ENCODE measurements around the gene ASCC3.

The ASCC3 gene

DNA sequence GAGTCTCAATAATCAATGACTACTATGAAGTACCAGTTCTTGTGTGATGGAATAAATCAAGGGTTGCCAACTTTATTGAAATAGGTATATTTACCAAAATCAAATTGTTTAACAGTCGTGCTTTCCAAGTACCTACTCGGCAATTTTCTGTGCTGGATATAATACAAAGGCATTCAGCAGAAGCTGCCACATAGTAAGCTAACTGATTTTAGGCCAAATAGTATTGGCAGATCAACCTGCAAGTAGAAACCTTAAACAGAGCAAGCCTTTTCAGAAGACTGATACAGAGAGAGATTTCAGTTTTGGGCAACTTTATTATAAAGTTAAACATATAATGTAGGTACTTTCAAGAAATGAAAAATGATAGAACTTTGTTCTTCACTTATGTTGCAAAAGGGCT is 174.6 kb downstream of the ASCC3 start:
- no peaks in the 10 kb centered on the region for H3K27me3 Mint-ChIP-seq (ENCODE audit: low read depth)
- DNase-seq (ENCODE audit: low spot score), result no peak
- no peak overlapping the region for H3K4me3 Mint-ChIP-seq
- peaks cover 10% of the 10 kb centered on the region for H3K9me3 Mint-ChIP-seq
- no peak overlapping the region for H3K27ac Mint-ChIP-seq
- no peaks in the 10 kb centered on the region for H3K4me1 Mint-ChIP-seq (ENCODE audit: low read depth)
- peaks cover 12% of the 10 kb centered on the region for H3K36me3 Mint-ChIP-seq (ENCODE audit: low read depth)

GRCh38 chr6:100704961-100705360 is 176.2 kb downstream of the ASCC3 start:
- Mint-ChIP-seq H3K27ac (no peak overlapping the region), H3K36me3 (ENCODE audit: low read depth) (peaks cover 21% of the 10 kb centered on the region), H3K4me3 (no peak overlapping the region), H3K9me3 (peaks cover 15% of the 10 kb centered on the region), H3K4me1 (ENCODE audit: low read depth) (no peaks in the 10 kb centered on the region), H3K27me3 (ENCODE audit: low read depth) (no peaks in the 10 kb centered on the region)
- DNase-seq (ENCODE audit: low spot score), result no peak

GRCh38 chr6:100701728-100702127 is 179.4 kb downstream of the ASCC3 start:
- Mint-ChIP-seq H3K36me3 (ENCODE audit: low read depth) (peaks cover 30% of the 10 kb centered on the region), H3K9me3 (peaks cover 24% of the 10 kb centered on the region), H3K4me1 (ENCODE audit: low read depth) (no peaks in the 10 kb centered on the region), H3K27ac (no peak overlapping the region), H3K4me3 (no peak overlapping the region), H3K27me3 (ENCODE audit: low read depth) (no peaks in the 10 kb centered on the region)
- DNase-seq (ENCODE audit: low spot score), result no peak

DNA sequence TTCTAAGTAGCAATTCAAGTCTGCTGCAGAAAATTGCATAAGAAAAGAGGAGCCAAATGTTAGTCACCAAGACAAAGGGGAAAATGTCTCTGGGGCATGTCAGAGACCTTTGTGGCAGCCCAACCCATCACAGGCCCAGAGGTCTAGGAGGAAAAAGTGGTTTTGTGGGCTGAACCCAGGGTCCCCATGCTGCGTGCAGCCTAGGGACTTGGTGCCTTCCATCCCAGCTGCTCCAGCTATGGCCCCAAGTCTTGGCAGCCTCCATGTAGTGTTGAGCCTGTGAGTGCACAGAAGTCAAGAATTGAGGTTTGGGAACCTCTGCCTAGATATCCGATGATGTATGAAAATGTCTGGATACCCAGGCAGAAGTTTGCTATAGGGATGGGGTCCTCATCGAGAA is 181.1 kb downstream of the ASCC3 start:
- no peaks in the 10 kb centered on the region for H3K27me3 Mint-ChIP-seq (ENCODE audit: low read depth)
- peaks cover 30% of the 10 kb centered on the region for H3K36me3 Mint-ChIP-seq (ENCODE audit: low read depth)
- no peak overlapping the region for H3K27ac Mint-ChIP-seq
- no peak overlapping the region for H3K4me3 Mint-ChIP-seq
- DNase-seq (ENCODE audit: low spot score), result no peak
- H3K4me1 Mint-ChIP-seq (ENCODE audit: low read depth), result no peaks in the 10 kb centered on the region
- peaks cover 24% of the 10 kb centered on the region for H3K9me3 Mint-ChIP-seq

DNA sequence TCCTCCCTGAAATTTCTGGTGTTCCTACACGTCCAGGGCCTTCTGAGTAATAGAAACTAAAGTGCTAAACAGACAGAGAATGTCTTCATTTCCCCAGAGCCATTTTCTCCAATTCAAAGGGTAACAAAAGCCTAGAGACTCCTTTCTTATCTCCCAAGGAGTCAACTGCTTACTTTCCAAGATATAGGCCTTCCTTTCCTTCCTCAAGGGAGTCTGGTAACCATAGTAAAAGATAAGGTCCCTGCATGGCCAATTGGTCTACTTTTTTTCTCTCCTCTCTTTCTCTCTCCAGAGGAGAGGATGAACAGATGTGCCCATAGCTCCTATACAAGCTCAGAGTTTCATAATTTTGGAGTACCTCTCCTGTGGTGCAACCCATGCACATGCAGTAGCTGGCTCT is 185.7 kb downstream of the ASCC3 start:
- no peaks in the 10 kb centered on the region for H3K27me3 Mint-ChIP-seq (ENCODE audit: low read depth)
- H3K9me3 Mint-ChIP-seq, result peaks cover 9% of the 10 kb centered on the region
- no peaks in the 10 kb centered on the region for H3K4me1 Mint-ChIP-seq (ENCODE audit: low read depth)
- no peak for DNase-seq (ENCODE audit: low spot score)
- no peak overlapping the region for H3K4me3 Mint-ChIP-seq
- H3K36me3 Mint-ChIP-seq (ENCODE audit: low read depth), result peaks cover 14% of the 10 kb centered on the region
- no peak overlapping the region for H3K27ac Mint-ChIP-seq

DNA sequence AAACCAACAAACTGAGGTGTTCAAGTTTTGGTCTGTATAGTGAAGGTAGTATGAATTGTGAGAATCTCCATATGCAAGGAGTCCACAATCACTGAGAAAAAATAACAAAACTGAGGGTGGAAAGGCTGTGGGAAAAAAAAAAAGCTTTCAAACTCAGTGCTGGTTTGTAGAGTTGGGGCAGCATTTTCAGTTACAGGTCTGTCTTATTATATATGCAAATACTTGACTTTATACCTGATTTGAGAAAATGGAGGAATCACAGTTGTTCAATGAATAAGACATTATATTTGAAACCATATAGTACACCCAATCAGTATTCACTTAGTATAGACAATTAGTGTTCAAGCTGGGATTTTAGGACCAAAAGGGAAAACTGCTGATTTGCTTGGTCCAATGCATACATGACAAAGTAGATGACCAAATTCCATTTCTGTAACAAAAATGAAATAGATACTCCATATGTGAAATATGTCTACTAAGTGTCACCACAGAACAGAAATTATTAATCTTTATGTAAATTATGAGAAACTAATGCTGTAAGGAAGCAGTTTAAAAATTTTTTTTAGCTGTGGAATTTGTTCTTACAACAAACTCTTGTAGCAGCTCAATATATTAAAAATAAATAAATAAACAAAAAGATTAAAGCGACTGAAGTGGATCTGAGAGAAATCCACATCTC is 187.7 kb downstream of the ASCC3 start:
- Mint-ChIP-seq H3K4me1 (ENCODE audit: low read depth) (no peaks in the 10 kb centered on the region), H3K36me3 (ENCODE audit: low read depth) (no peaks in the 10 kb centered on the region)

GRCh38 chr6:100691972-100692371 is 189.2 kb downstream of the ASCC3 start:
- H3K4me3 Mint-ChIP-seq, result no peak overlapping the region
- DNase-seq (ENCODE audit: low spot score), result no peak
- no peaks in the 10 kb centered on the region for H3K9me3 Mint-ChIP-seq
- H3K36me3 Mint-ChIP-seq (ENCODE audit: low read depth), result no peaks in the 10 kb centered on the region
- no peak overlapping the region for H3K27ac Mint-ChIP-seq
- no peaks in the 10 kb centered on the region for H3K4me1 Mint-ChIP-seq (ENCODE audit: low read depth)
- no peaks in the 10 kb centered on the region for H3K27me3 Mint-ChIP-seq (ENCODE audit: low read depth)

More for the DNA sequence above, 187.7 kb downstream of the ASCC3 start:
- Mint-ChIP-seq H3K4me3 (no peak overlapping the region), H3K9me3 (no peaks in the 10 kb centered on the region), H3K27ac (no peak overlapping the region), H3K27me3 (ENCODE audit: low read depth) (no peaks in the 10 kb centered on the region)
- no peak for DNase-seq (ENCODE audit: low spot score)

DNA sequence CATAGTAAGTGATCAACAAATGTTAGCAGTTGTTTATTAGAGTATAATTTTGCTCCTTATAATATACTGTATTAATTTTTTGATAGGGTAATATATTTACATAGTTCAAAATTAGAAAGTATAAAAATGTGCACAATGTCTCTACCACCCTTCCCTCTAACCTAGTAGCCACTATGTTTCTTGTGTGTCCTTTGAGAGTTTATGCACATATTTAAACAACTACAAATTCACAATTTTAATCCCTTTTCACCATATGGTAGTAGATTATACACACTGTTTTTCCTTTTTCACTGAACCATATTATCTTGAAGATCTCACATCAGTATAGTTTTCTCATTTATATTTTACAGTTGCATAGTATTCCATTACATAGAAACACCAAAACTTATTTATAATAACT is 194.9 kb downstream of the ASCC3 start:
- DNase-seq (ENCODE audit: low spot score), result no peak
- Mint-ChIP-seq H3K4me3 (no peak overlapping the region), H3K9me3 (no peaks in the 10 kb centered on the region), H3K36me3 (ENCODE audit: low read depth) (peaks cover 3% of the 10 kb centered on the region), H3K27me3 (ENCODE audit: low read depth) (no peaks in the 10 kb centered on the region), H3K27ac (no peak overlapping the region), H3K4me1 (ENCODE audit: low read depth) (no peaks in the 10 kb centered on the region)

GRCh38 chr6:100685747-100686146 is 195.4 kb downstream of the ASCC3 start:
- Mint-ChIP-seq H3K27ac (no peak overlapping the region), H3K36me3 (ENCODE audit: low read depth) (peaks cover 3% of the 10 kb centered on the region), H3K9me3 (no peaks in the 10 kb centered on the region), H3K4me1 (ENCODE audit: low read depth) (no peaks in the 10 kb centered on the region), H3K27me3 (ENCODE audit: low read depth) (no peaks in the 10 kb centered on the region), H3K4me3 (no peak overlapping the region)
- DNase-seq (ENCODE audit: low spot score), result no peak

DNA sequence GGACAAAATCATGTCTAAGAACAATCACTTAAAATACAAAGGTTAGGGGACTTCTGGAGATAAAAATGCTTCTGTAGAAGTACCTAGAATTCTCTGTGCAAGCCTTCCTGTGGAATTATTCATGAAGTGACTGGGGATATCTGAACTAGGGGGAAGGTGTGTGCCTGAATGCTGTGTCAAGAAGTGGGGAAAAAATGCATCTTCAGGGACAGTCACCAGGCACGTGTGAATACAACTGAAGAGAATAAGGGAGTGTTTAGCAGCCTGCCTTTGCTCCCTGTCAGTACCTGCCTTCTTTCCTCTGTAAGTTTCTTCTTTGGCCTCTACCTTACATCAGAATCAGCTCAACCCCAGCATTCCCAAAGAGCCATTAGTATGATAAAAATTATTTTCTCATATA is 201.0 kb downstream of the ASCC3 start:
- no peaks in the 10 kb centered on the region for H3K9me3 Mint-ChIP-seq
- no peaks in the 10 kb centered on the region for H3K4me1 Mint-ChIP-seq (ENCODE audit: low read depth)
- H3K27me3 Mint-ChIP-seq (ENCODE audit: low read depth), result no peaks in the 10 kb centered on the region
- H3K27ac Mint-ChIP-seq, result no peak overlapping the region
- no peaks in the 10 kb centered on the region for H3K36me3 Mint-ChIP-seq (ENCODE audit: low read depth)
- no peak for DNase-seq (ENCODE audit: low spot score)
- H3K4me3 Mint-ChIP-seq, result no peak overlapping the region

DNA sequence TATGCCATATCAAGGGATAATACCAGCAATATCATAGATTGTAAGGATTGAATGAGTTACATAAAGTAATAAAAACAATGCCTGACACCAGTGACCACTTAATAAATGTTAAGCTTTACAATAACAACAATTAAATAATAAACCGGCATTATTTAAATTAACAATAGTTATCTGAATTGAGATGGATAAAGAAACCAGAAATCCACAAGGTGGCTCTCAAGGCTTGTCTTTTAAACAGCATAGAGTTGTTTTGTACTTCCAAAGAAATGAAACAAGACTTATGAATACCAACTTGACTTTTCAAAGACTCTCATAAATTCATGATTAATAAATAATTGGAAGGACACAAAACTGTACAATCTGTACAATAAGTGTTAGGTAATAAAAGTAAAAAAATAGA is 203.1 kb downstream of the ASCC3 start:
- H3K9me3 Mint-ChIP-seq, result no peaks in the 10 kb centered on the region
- no peaks in the 10 kb centered on the region for H3K27me3 Mint-ChIP-seq (ENCODE audit: low read depth)
- no peak overlapping the region for H3K4me3 Mint-ChIP-seq

GRCh38 chr6:100677240-100677639 is 203.9 kb downstream of the ASCC3 start:
- no peaks in the 10 kb centered on the region for H3K36me3 Mint-ChIP-seq (ENCODE audit: low read depth)
- no peaks in the 10 kb centered on the region for H3K9me3 Mint-ChIP-seq
- H3K4me3 Mint-ChIP-seq, result no peak overlapping the region
- no peak for DNase-seq (ENCODE audit: low spot score)
- no peaks in the 10 kb centered on the region for H3K27me3 Mint-ChIP-seq (ENCODE audit: low read depth)
- no peaks in the 10 kb centered on the region for H3K4me1 Mint-ChIP-seq (ENCODE audit: low read depth)
- no peak overlapping the region for H3K27ac Mint-ChIP-seq

More for the DNA sequence above, 203.1 kb downstream of the ASCC3 start:
- Mint-ChIP-seq H3K4me1 (ENCODE audit: low read depth) (no peaks in the 10 kb centered on the region), H3K36me3 (ENCODE audit: low read depth) (no peaks in the 10 kb centered on the region), H3K27ac (no peak overlapping the region)
- no peak for DNase-seq (ENCODE audit: low spot score)

- H3K9me3 Mint-ChIP-seq, result peaks cover 5% of the 10 kb centered on the region
- H3K27me3 Mint-ChIP-seq (ENCODE audit: low read depth), result no peaks in the 10 kb centered on the region
- no peak overlapping the region for H3K27ac Mint-ChIP-seq
- H3K4me1 Mint-ChIP-seq (ENCODE audit: low read depth), result no peaks in the 10 kb centered on the region
- H3K36me3 Mint-ChIP-seq (ENCODE audit: low read depth), result peaks cover 10% of the 10 kb centered on the region
- no peak for DNase-seq (ENCODE audit: low spot score)
- H3K4me3 Mint-ChIP-seq, result no peak overlapping the region
These were observed 207.5 kb downstream of the ASCC3 start for GRCh38 chr6:100673641-100674040.

GRCh38 chr6:100671740-100672139 is 209.4 kb downstream of the ASCC3 start:
- DNase-seq (ENCODE audit: low spot score), result no peak
- H3K4me3 Mint-ChIP-seq, result no peak overlapping the region
- peaks cover 5% of the 10 kb centered on the region for H3K9me3 Mint-ChIP-seq
- no peaks in the 10 kb centered on the region for H3K27me3 Mint-ChIP-seq (ENCODE audit: low read depth)
- H3K27ac Mint-ChIP-seq, result no peak overlapping the region
- peaks cover 10% of the 10 kb centered on the region for H3K36me3 Mint-ChIP-seq (ENCODE audit: low read depth)
- H3K4me1 Mint-ChIP-seq (ENCODE audit: low read depth), result no peaks in the 10 kb centered on the region

- H3K27ac Mint-ChIP-seq, result no peak overlapping the region
- peaks cover under 1% of the 10 kb centered on the region for H3K4me1 Mint-ChIP-seq (ENCODE audit: low read depth)
- no peak for DNase-seq (ENCODE audit: low spot score)
- peaks cover 5% of the 10 kb centered on the region for H3K9me3 Mint-ChIP-seq
- peaks cover 10% of the 10 kb centered on the region for H3K36me3 Mint-ChIP-seq (ENCODE audit: low read depth)
- H3K4me3 Mint-ChIP-seq, result no peak overlapping the region
- no peaks in the 10 kb centered on the region for H3K27me3 Mint-ChIP-seq (ENCODE audit: low read depth)
These were observed 211.1 kb downstream of the ASCC3 start for GRCh38 chr6:100670056-100670455.
